Measurements from ENCODE around the gene PLGRKT. TPM values are rescaled to one million over a fixed set of nuclear protein-coding genes. Genes with fewer than 3 reads are reported as not detected.

PLGRKT gene
- total and polyA plus RNA-seq, 4 donors, result 4.1 to 11.3 (median 7.2) TPM

DNA sequence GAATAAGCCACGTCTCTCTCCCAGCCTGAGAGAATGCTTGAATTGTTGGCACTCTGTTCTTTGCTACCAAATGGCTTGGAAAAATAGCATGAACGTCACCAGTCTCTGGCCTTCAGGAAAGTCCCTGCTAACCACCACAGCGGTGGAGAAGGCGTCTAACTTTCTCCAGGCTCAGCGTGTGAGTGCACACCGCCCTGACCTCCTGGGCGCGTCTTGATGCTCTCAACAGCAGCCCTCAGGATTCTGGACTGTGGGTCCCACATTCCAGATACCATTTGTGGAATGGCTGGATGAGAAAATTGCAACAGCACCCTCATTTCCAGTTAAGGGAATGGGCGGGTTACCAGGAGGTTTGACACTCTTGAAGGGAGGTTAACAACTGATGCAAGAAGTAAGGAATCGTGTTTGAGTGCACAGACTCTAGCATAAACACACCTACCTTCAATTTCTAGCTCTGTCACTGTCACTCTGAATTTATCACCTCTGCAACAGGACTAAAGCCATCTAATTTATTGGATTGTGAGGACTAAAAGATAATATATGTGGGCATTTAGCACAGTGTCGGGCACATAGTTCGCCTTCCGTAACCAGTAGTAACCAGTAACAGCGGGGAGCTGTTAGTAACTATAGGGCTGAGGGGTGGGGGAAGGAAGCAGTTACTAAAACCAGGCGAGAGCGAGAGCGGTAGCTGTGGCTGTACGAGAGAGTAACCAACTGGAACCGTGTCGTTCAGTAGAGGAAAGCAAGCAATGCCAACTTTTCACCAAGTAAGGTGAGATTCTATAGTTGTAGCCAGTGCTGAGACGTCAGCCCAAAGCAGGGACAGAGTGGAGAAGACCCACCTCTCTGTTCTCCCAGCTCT lies 807 bp upstream of the PLGRKT start (continued):
- TF ChIP-seq, protein P1, sequence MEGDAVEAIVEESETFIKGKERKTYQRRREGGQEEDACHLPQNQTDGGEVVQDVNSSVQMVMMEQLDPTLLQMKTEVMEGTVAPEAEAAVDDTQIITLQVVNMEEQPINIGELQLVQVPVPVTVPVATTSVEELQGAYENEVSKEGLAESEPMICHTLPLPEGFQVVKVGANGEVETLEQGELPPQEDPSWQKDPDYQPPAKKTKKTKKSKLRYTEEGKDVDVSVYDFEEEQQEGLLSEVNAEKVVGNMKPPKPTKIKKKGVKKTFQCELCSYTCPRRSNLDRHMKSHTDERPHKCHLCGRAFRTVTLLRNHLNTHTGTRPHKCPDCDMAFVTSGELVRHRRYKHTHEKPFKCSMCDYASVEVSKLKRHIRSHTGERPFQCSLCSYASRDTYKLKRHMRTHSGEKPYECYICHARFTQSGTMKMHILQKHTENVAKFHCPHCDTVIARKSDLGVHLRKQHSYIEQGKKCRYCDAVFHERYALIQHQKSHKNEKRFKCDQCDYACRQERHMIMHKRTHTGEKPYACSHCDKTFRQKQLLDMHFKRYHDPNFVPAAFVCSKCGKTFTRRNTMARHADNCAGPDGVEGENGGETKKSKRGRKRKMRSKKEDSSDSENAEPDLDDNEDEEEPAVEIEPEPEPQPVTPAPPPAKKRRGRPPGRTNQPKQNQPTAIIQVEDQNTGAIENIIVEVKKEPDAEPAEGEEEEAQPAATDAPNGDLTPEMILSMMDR (IDR thresholded peaks at IDR 0.05; ENCODE audit: low read depth, low read length, missing input control), result no peak
- no peak for TF ChIP-seq RAD21 (IDR thresholded peaks at IDR 0.05)

DNA sequence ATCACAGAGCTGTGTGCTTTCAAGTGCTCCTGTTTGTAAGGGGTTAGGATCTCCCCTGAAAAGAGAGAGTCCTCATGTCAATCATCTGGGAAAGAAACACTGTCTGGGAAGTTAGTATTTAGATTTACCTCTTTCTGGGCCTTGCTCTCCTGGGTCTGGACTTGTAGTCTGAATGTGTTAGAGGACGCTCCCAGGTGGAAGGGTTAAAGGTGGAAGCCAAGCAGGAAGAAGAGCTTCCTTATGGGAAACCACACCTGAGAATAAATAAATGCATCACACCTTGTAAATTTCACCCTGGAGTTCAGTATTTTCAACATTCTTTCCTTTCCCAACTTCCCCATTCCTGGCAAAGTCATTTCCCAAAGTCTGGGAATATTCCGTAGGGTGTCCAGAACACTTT lies 1.3 kb downstream of the PLGRKT start:
- H3K36me3 ChIP-seq (ENCODE audit: control insufficient read depth in 4 of 4, insufficient read depth in 3 of 4, low read depth in 1 of 4, low read length in 3 of 4), result peaks cover 2 to 5% (median 3%) of the 10 kb centered on the region in 4 donors
- no peak for DNase-seq (ENCODE audit: low spot score)
- H3K9ac ChIP-seq (ENCODE audit: low read depth in 1 of 2, low read length in 2 of 2), result no peak overlapping the region
- 89% methylated on average over 2 of the region's 2 CpGs for WGBS
- H3K27ac ChIP-seq (ENCODE audit: low read depth in 1 of 2, low read length in 2 of 2), result no peak overlapping the region
- no peak for TF ChIP-seq GABPA (IDR thresholded peaks at IDR 0.05 in 1 of 2, conservative IDR thresholded peaks at IDR 0.05 in 1 of 2)
- TF ChIP-seq HNF4G (IDR thresholded peaks at IDR 0.05), result no peak
- no peak for TF ChIP-seq JUND (IDR thresholded peaks at IDR 0.05)
- no peak for TF ChIP-seq YY1 (IDR thresholded peaks at IDR 0.05)
- TF ChIP-seq, protein P2, sequence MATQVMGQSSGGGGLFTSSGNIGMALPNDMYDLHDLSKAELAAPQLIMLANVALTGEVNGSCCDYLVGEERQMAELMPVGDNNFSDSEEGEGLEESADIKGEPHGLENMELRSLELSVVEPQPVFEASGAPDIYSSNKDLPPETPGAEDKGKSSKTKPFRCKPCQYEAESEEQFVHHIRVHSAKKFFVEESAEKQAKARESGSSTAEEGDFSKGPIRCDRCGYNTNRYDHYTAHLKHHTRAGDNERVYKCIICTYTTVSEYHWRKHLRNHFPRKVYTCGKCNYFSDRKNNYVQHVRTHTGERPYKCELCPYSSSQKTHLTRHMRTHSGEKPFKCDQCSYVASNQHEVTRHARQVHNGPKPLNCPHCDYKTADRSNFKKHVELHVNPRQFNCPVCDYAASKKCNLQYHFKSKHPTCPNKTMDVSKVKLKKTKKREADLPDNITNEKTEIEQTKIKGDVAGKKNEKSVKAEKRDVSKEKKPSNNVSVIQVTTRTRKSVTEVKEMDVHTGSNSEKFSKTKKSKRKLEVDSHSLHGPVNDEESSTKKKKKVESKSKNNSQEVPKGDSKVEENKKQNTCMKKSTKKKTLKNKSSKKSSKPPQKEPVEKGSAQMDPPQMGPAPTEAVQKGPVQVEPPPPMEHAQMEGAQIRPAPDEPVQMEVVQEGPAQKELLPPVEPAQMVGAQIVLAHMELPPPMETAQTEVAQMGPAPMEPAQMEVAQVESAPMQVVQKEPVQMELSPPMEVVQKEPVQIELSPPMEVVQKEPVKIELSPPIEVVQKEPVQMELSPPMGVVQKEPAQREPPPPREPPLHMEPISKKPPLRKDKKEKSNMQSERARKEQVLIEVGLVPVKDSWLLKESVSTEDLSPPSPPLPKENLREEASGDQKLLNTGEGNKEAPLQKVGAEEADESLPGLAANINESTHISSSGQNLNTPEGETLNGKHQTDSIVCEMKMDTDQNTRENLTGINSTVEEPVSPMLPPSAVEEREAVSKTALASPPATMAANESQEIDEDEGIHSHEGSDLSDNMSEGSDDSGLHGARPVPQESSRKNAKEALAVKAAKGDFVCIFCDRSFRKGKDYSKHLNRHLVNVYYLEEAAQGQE (IDR thresholded peaks at IDR 0.05), result no peak
- no peak for TF ChIP-seq SP1 (IDR thresholded peaks at IDR 0.05)
- no peak for TF ChIP-seq HNF4A (conservative IDR thresholded peaks at IDR 0.05)
- no peak for TF ChIP-seq EGR1 (IDR thresholded peaks at IDR 0.05; ENCODE audit: low read depth in 2 of 2)
- TF ChIP-seq, protein P1 (IDR thresholded peaks at IDR 0.05; ENCODE audit: low read depth, low read length, missing input control), result no peak
- TF ChIP-seq TAF1 (conservative IDR thresholded peaks at IDR 0.05), result no peak
- TF ChIP-seq, protein P3, sequence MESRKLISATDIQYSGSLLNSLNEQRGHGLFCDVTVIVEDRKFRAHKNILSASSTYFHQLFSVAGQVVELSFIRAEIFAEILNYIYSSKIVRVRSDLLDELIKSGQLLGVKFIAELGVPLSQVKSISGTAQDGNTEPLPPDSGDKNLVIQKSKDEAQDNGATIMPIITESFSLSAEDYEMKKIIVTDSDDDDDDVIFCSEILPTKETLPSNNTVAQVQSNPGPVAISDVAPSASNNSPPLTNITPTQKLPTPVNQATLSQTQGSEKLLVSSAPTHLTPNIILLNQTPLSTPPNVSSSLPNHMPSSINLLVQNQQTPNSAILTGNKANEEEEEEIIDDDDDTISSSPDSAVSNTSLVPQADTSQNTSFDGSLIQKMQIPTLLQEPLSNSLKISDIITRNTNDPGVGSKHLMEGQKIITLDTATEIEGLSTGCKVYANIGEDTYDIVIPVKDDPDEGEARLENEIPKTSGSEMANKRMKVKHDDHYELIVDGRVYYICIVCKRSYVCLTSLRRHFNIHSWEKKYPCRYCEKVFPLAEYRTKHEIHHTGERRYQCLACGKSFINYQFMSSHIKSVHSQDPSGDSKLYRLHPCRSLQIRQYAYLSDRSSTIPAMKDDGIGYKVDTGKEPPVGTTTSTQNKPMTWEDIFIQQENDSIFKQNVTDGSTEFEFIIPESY (IDR thresholded peaks at IDR 0.05), result no peak
- TF ChIP-seq RAD21 (IDR thresholded peaks at IDR 0.05), result no peak
- no peak for TF ChIP-seq NR2F2 (IDR thresholded peaks at IDR 0.05)
- TF ChIP-seq, protein P4, sequence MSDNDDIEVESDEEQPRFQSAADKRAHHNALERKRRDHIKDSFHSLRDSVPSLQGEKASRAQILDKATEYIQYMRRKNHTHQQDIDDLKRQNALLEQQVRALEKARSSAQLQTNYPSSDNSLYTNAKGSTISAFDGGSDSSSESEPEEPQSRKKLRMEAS (IDR thresholded peaks at IDR 0.05), result no peak
- TF ChIP-seq FOXA2 (IDR thresholded peaks at IDR 0.05), result no peak
- TF ChIP-seq, protein P5, sequence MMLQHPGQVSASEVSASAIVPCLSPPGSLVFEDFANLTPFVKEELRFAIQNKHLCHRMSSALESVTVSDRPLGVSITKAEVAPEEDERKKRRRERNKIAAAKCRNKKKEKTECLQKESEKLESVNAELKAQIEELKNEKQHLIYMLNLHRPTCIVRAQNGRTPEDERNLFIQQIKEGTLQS (IDR thresholded peaks at IDR 0.05), result no peak
- no peak for TF ChIP-seq RXRA (IDR thresholded peaks at IDR 0.05)
- no peak for TF ChIP-seq FOXA1 (IDR thresholded peaks at IDR 0.05)
- H3K9me3 ChIP-seq (ENCODE audit: control insufficient read depth in 4 of 4, low read length in 3 of 4), result no peaks in the 10 kb centered on the region
- peaks cover 4 to 16% (median 9%) of the 10 kb centered on the region in 4 donors for H3K4me1 ChIP-seq (ENCODE audit: control insufficient read depth in 4 of 4, insufficient read depth in 4 of 4, low read length in 3 of 4)
- H3K27me3 ChIP-seq (ENCODE audit: control insufficient read depth in 4 of 4, insufficient read depth in 4 of 4, low read length in 3 of 4), result no peaks in the 10 kb centered on the region
- no peak overlapping the region for H3K4me3 ChIP-seq (ENCODE audit: low read depth in 1 of 3, low read length in 3 of 3)
